Right lobe of liver (tissue), 4 donors: ENCODE measurements around the gene AHI1.

Source experiments
- CTCF ChIP-seq, 4 donors: fragments of 200-600 bp in 3 of 4; fragments of 450-650 bp in 1 of 4; IDR thresholded peaks; one replicate each; pipeline versions ENCODE4 v1.5.1 to v1.8.0; 2016 to 2022; ENCODE audit warnings: antibody characterized with exemption in 4 of 4, mild to moderate bottlenecking in 2 of 4
- POLR2A ChIP-seq: fragments of 450-650 bp; IDR thresholded peaks from one replicate; pipeline ENCODE4 v1.6.1; 2017; ENCODE audit warnings: antibody characterized with exemption, mild to moderate bottlenecking
- donor health status: DM: no; HTN: no; CAD: no.
- donor health status: DM: no; HTN: no; CAD: no.
- donor health status: DM: no; HTN: yes; CAD: no.

GRCh38 chr6:135310291-135310690 lies 187.2 kb downstream of the AHI1 start:
- TF ChIP-seq CTCF (IDR thresholded peaks at IDR 0.05) (no peak), POLR2A (no peak)
